ENCODE measurements around the gene MRFAP1L1.
"Not testable (repeated sequence)": the region's sequence is repeated elsewhere in the genome, so short reads cannot be mapped to it uniquely, and the experiment has no call there.

The MRFAP1L1 gene

GRCh38 chr4:6709230-6710114, at the start of gene MRFAP1L1:
MRFAP1L1 (minus strand) TSS chr4:6709865; CDS start chr4:6709629, 236 bp downstream.
- DNase-seq (ENCODE audit: low read depth), result peak; percentile 99

DNA sequence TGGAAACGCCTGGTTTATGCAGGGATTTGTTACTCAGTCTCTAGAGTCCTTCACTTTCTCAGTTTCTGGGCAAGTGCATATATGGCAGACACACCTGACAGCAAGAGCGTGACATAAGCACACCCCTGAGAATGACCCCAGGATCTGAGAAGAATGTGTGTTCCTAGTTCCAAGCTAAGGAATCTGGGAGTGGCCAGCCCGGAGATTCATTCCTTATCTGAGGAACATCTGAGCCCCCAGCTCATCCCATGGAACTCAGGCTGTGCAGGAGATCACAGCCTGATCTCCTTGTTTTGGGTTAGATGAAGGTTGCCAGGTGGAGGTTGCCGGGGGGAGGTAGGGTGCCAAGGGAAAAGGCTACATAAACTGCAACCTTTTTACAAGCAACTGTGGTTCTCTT, 49.1 kb upstream of the MRFAP1L1 start:
- DNase-seq (ENCODE audit: low read depth), result no peak

DNA sequence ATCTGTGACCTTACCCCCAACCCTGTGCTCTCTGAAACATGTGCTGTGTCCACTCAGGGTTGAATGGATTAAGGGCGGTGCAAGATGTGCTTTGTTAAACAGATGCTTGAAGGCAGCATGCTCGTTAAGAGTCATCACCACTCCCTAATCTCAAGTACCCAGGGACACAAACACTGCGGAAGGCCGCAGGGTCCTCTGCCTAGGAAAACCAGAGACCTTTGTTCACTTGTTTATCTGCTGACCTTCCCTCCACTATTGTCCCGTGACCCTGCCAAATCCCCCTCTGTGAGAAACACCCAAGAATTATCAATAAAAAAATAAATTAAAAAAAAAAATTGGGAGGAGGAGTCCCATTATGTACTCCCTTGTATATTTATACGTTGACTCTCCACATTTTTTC, 46.7 kb upstream of the MRFAP1L1 start:
- not testable (repeated sequence) for DNase-seq (ENCODE audit: low read depth)

DNA sequence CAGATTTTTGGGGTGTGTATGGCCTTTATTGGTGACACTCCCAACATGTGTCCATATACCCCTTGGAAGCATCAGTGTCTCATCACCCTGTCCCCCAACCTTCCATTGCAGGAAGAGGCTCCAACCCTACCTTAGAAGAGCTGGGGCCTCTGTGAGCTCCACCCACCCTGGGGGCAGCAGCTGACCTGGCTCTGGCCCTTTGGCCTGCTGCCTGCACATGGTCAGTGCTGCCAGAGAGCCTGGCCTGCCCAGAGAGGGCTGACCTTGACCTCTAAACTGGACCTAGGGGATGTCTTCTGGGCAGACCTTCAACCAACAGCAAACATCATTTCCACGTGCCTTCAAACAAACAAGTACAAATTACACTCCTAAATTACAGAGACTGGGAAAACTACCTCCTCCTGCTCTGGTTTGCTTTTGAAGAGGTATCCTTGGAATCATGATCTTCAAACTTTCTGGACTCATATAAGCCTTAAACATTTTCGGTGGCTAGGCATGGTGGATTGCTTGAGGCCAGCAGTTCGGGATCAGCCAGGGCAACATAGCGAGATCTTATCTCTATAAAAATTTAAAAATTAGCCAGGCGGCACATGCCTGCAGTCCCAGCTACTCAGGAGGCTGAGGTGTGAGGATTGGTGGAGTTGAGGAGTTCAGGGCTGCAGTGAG, 45.6 kb upstream of the MRFAP1L1 start:
- DNase-seq (ENCODE audit: low read depth), result no peak

DNA sequence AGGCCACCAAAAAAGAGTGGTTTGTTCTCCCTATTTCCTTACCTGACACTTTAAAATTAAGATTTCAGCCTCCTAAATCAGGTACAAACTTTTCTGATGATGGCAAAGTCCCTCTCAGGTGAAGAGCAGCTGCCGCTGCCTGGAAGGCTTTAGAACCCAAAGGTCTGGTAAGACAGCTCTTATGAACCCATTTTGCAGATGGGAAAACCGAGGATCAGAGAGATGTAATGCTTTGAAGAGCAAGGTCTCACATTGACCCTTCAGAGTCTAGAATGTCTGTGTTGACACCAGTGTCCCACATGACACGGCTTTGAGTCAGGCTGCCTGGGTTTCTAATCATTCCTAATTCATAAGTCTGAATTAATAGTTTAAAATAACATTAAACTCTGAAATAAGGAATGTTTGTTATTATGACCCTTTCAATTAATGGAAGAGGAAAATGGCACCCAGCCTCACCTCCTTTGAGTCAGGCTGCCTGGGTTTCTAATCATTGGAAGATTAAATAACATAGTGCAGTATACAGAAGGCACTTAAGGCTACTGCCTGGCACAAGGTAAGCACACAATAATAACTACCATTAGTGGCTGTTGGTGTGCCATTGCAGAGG, 44.9 kb upstream of the MRFAP1L1 start:
- DNase-seq (ENCODE audit: low read depth), result no peak

DNA sequence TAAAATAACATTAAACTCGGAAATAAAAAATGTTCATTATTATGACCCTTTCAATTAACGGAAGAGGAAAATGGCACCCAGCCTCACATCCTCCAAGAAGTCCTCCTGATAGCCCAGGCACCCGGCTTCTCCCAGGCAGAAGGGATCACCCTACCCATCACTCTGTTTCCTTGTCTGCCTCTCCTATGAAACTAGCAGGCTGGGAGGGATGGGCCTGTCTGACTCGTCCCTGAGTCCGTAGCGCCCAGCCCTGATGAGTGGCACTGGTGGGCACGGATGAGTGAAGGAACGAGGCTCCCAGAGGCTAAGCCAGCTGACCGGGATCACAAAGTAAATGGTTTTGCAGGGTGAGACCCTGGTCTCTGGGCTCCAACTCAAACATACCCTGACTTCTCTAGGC, 44.2 kb upstream of the MRFAP1L1 start:
- DNase-seq (ENCODE audit: low read depth), result no peak

- DNase-seq (ENCODE audit: low read depth), result no peak
These were observed 43.5 kb upstream of the MRFAP1L1 start for GRCh38 chr4:6753103-6753560.

GRCh38 chr4:6752486-6752829, 42.8 kb upstream of the MRFAP1L1 start:
- no peak for DNase-seq (ENCODE audit: low read depth)

- DNase-seq (ENCODE audit: low read depth), result no peak
These were observed 42.2 kb upstream of the MRFAP1L1 start for GRCh38 chr4:6751611-6752485.

DNA sequence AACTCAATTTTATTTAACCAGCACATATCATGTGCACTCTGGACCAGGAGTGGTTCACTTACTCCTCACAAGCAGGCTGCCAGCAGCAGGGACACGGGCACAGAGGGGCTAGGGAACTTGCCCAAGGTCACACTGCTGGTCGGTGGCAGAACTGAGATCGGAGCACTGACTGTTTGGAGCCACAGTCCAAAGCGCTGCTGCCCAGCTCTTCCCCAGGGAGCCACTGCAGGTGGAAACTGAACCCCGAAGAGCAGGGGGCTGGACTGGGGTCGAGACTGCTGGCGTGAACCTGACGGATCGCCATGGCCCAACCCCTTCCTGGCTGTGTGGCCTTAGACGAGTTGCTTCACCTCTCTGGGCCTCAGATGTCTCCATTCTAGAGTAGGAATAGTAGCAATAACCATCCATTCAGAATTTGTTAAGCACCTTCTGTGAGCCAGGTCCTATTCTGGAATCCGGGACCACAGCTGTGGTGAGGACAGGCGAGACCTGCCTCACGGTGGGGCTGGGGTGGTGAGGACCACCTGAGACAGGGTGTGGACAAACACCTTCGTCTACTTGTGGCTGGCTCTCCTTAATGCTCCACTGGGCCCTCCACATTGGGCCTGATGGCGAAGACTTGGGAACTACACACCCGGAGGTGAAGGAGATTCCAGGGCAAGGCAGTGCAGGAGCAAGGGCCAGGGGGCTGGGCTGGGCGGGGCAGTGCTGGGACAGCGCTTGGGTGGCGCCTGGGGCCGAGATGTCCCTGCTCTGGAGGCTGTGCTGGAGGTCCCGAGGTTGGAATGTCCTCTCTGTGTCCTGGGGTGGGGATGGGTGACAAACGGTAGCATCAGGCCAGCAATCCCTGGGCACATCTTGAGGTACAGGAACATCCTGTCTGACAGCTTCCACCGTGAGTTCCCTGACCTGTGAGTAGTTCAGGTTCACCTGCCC, 40.9 kb upstream of the MRFAP1L1 start:
- DNase-seq (ENCODE audit: low read depth), result no peak

DNA sequence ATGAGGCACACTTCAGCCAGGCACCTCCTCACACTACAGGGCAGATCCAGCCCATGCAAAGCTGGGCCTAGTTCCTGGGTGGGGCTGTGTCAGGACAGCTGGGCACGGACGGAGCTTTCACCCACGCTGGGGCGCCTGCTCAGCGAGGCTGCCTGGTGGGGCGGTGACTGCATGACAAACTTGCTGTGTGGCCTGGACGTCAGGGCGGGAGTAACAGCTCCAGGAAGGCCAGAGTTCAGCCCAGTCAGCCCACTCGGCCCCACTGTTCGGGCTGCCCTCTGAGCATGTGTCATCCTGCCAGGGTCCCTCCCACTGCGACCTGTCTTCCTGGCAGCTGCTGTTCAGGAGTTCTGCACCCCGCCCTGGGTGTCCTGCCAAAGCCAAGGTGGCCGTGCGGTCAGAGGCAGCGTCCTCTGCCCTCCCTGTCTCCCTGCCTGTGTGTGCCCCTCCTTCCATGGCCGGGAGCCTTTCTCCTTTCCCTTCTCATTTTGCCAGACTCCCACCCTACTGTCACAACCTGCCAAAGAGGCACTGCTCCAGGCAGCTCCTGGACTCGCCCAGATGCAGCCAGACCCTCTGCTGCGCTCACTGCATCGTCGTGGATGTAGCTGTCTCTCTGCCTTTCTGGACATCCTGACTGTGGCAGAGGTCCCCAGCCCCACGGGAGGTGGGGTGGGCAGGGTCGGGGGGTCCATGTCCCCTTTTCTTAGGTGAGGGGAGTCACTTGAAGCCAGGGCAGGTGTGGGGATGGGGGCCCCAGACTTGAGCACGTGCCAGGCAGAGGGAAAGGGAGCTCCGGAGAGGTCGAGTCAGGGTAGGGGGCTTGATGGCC, 39.9 kb upstream of the MRFAP1L1 start:
- DNase-seq (ENCODE audit: low read depth), result no peak

DNA sequence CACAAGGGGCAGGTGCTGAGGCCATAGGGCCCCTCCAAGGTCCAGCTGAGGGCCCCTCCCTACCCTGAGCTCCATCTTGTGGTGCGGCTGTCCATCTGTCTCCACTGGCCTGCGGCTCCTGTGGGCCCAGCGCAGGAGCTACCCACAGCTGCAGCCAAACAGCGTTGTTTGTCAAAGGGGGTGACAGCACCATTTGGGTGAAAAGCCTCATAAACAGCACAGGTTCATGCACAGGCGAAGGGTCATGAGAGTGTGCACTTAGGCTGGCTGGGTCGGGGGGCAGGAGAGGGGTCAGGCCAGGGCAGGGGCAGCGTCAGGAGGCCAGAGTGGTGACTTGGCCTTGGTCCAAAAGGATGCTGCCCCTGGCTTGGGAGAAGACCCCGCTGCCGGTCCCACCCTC, 38.6 kb upstream of the MRFAP1L1 start:
- DNase-seq (ENCODE audit: low read depth), result no peak

GRCh38 chr4:6747294-6748051, 37.8 kb upstream of the MRFAP1L1 start:
- DNase-seq (ENCODE audit: low read depth), result no peak

DNA sequence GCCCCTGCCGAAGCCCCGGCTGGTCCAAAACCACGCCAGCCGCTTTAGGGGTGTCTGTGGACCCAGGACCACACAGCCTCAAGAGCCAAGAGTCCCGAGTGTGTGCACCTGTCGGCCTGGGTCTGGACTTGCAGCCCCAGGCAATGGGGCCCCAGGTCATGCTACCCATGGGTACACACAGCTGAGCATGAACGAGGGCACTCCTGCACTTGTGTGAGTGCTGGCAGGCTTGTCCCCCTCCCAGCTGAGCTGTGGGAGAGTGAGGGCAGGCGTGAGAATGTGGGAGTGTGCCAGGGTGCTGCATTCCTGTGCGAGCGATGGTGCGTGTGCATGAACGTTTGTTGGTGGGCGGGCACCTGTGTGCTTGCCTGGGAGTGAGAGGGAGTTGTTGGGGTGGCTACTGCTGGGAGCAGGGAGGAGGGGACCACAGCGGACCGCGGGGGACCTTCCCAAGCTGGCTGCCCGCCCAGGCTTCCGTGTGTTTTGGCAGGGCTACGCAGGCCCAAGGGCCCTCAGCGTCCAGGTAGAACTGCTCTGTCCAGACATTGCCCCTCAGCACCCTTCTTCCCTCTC, 37.1 kb upstream of the MRFAP1L1 start:
- DNase-seq (ENCODE audit: low read depth), result no peak

DNA sequence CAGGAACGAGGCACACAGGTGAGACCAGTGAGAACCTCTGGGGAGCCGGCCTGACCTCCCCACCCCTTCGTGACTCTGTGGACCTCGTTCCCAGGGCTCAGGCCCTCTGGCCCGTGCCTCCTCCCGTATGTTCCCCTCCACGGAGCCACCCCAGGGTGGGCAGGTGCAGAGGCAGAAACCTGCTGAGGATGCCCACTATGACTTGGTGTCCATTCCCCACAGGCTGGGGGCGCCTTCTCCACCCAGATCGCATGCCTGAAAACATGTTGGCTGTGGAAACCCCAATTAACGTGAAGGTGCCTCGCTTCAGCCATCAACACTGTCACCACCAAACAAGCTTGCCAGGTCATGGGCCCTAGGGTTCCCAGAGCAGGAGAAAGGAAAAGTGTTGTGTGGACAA, 33.3 kb upstream of the MRFAP1L1 start:
- DNase-seq (ENCODE audit: low read depth), result no peak

DNA sequence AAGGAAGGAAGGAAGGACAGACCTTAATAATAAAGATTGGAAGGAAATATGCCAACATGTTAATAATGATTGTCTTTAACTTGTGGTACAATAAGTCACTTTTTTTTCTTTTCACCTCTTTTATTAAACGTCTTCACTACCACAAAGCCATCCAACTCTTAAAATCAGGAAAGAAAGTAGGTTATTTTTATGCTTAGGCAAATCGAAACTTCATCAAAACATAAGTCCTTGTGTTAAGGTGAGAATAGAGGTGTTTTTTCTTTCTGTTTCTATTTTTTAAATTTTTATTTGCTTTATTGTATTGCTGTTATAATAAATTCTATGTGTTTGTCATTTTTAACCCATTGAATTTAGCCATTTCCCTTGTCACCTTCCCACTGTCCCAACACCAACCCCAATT, 32.8 kb upstream of the MRFAP1L1 start:
- DNase-seq (ENCODE audit: low read depth), result no peak

- DNase-seq (ENCODE audit: low read depth), result no peak
These were observed 30.7 kb upstream of the MRFAP1L1 start for GRCh38 chr4:6740347-6740746.

GRCh38 chr4:6739920-6740319, 30.3 kb upstream of the MRFAP1L1 start:
- no peak for DNase-seq (ENCODE audit: low read depth)

All from iris pigment epithelial cell (primary cell).